Measurements from ENCODE around the gene MXD4. TPM values are rescaled to one million over a fixed set of nuclear protein-coding genes. Genes with fewer than 3 reads are reported as not detected.

The MXD4 gene
- total and polyA plus RNA-seq, 4 donors, result 34.4 to 65.1 (median 47.8) TPM

DNA sequence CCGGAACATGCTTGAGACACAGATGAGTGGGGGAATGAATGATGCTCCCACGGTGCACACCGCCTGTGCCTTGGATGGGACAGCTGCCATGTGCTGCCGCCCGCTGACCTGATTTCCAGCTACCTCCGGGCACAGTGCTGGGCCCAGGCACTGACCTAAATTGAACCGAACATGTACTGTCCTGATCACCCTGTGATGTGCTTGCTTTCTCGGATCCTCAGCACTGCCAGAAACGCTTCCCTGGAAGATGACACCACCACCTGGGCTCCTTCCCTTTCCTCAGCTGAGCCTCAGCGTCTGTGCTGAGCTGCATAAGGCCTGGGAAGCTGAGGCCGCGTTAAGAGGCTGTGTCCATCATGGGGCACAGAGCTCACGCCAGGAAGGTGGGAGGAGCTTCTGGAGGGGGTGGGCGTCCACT lies 39.3 kb upstream of the MXD4 start:
- H3K27ac ChIP-seq (ENCODE audit: low read depth in 1 of 2, low read length in 1 of 2), result no peak overlapping the region
- ATAC-seq (ENCODE audit: insufficient read depth, low FRiP score) (no peak), DNase-seq (no peak)
- no peak overlapping the region for H3K4me3 ChIP-seq
- WGBS, 2 donors, result 89 to 93% methylated on average over 14 of the region's 14 CpGs
- H3K36me3 ChIP-seq (ENCODE audit: control insufficient read depth in 4 of 4, insufficient read depth in 4 of 4, low read length in 4 of 4), result peaks cover 0 to 5% (median 0%) of the 10 kb centered on the region in 4 donors
- peaks cover 0 to 9% (median 3%) of the 10 kb centered on the region in 4 donors for H3K9me3 ChIP-seq (ENCODE audit: control insufficient read depth in 4 of 4, insufficient read depth in 3 of 4, low read length in 3 of 4)
- no peak overlapping the region for H3K9ac ChIP-seq (ENCODE audit: insufficient read depth in 1 of 2, low read length in 2 of 2)
- TF ChIP-seq, protein P1, sequence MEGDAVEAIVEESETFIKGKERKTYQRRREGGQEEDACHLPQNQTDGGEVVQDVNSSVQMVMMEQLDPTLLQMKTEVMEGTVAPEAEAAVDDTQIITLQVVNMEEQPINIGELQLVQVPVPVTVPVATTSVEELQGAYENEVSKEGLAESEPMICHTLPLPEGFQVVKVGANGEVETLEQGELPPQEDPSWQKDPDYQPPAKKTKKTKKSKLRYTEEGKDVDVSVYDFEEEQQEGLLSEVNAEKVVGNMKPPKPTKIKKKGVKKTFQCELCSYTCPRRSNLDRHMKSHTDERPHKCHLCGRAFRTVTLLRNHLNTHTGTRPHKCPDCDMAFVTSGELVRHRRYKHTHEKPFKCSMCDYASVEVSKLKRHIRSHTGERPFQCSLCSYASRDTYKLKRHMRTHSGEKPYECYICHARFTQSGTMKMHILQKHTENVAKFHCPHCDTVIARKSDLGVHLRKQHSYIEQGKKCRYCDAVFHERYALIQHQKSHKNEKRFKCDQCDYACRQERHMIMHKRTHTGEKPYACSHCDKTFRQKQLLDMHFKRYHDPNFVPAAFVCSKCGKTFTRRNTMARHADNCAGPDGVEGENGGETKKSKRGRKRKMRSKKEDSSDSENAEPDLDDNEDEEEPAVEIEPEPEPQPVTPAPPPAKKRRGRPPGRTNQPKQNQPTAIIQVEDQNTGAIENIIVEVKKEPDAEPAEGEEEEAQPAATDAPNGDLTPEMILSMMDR (IDR thresholded peaks at IDR 0.05; ENCODE audit: control extremely low read depth, extremely low read depth), result no peak
- H3K4me1 ChIP-seq (ENCODE audit: control insufficient read depth in 5 of 5, insufficient read depth in 5 of 5, low read length in 5 of 5), result peaks cover 0 to 8% (median 0%) of the 10 kb centered on the region in 5 donors
- no peaks in the 10 kb centered on the region for H3K27me3 ChIP-seq (ENCODE audit: control insufficient read depth in 3 of 3, insufficient read depth in 3 of 3, low read length in 2 of 3)

DNA sequence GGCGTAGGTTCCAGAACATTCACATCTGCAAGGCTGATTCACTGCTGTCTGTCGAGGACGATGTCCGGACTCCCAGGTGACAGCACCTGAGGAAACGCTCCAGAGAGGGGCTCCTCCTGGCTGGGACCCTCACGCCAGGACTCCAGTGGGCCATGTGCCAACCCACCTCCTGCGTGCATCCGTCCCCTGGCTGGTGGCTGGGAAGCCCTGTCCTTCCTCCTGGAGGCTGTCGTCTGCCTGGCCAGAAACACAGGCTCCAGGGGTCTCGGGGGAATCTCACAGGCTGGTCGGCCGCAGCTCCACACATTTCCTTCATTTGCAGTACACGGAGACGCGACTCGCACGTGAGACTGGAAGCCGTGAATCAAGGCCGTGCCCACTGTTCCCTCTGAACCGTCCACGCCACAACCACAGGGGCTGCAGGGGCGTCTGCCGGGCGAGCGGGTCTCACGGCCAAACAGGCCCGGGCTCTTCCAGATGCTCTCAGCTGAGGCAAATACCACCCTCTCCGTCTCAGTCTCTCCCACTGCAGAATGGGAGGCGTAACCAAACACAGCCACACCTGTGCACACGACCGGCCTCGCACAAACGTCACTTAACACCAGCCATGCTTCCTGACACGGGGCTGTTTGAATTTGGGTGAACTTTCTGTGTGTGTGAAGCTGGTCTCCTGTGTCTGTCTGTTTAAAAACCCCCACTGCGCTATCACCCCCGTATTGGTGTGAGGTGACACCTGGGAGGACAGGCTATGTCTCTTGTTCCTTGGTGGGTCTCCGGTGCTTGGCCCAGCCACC lies 38.7 kb upstream of the MXD4 start:
- TF ChIP-seq, protein P1 (IDR thresholded peaks at IDR 0.05; ENCODE audit: control extremely low read depth, extremely low read depth), result no peak
- peaks cover 0 to 5% (median 0%) of the 10 kb centered on the region in 4 donors for H3K36me3 ChIP-seq (ENCODE audit: control insufficient read depth in 4 of 4, insufficient read depth in 4 of 4, low read length in 4 of 4)
- ATAC-seq (ENCODE audit: insufficient read depth, low FRiP score) (no peak), DNase-seq (no peak)
- no peaks in the 10 kb centered on the region for H3K27me3 ChIP-seq (ENCODE audit: control insufficient read depth in 3 of 3, insufficient read depth in 3 of 3, low read length in 2 of 3)
- no peak overlapping the region for H3K4me3 ChIP-seq
- H3K9ac ChIP-seq (ENCODE audit: insufficient read depth in 1 of 2, low read length in 2 of 2), result no peak overlapping the region
- 94% methylated on average over 37 of the region's 37 CpGs for WGBS, 2 donors
- H3K27ac ChIP-seq (ENCODE audit: low read depth in 1 of 2, low read length in 1 of 2), result no peak overlapping the region
- H3K4me1 ChIP-seq (ENCODE audit: control insufficient read depth in 5 of 5, insufficient read depth in 5 of 5, low read length in 5 of 5), result peaks cover 0 to 8% (median 0%) of the 10 kb centered on the region in 5 donors
- H3K9me3 ChIP-seq (ENCODE audit: control insufficient read depth in 4 of 4, insufficient read depth in 3 of 4, low read length in 3 of 4), result peaks cover 0 to 9% (median 3%) of the 10 kb centered on the region in 4 donors

DNA sequence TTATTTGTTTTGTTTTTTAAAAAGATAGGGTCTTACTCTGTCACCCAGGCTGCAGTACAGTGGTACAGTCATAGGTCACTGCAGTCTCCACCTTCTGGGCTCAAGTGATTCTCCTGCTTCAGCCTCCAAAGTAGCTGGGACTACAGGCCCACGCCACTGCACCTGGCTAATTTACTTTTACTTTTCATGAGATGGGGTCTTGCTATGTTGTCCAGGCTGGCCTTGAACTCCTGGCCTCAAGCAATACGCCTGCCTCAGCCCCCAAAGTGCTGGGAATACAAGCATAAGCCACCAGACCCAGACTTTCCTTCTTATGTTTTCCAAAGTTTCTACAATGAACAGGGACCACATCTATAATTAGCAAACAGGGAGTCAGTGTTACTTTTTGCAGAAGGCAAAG lies 37.9 kb upstream of the MXD4 start:
- TF ChIP-seq, protein P1 (IDR thresholded peaks at IDR 0.05; ENCODE audit: control extremely low read depth, extremely low read depth), result no peak
- DNase-seq (peak in 1 of 3 donors; percentile 3), ATAC-seq (ENCODE audit: insufficient read depth, low FRiP score) (no peak)
- Histone ChIP-seq H3K36me3 (ENCODE audit: control insufficient read depth in 4 of 4, insufficient read depth in 4 of 4, low read length in 4 of 4) (peaks cover 0 to 5% (median 0%) of the 10 kb centered on the region in 4 donors), H3K27me3 (ENCODE audit: control insufficient read depth in 3 of 3, insufficient read depth in 3 of 3, low read length in 2 of 3) (no peaks in the 10 kb centered on the region), H3K4me3 (no peak overlapping the region), H3K27ac (ENCODE audit: low read depth in 1 of 2, low read length in 1 of 2) (no peak overlapping the region), H3K4me1 (ENCODE audit: control insufficient read depth in 5 of 5, insufficient read depth in 5 of 5, low read length in 5 of 5) (peaks cover 0 to 8% (median 0%) of the 10 kb centered on the region in 5 donors), H3K9ac (ENCODE audit: insufficient read depth in 1 of 2, low read length in 2 of 2) (no peak overlapping the region), H3K9me3 (ENCODE audit: control insufficient read depth in 4 of 4, insufficient read depth in 3 of 4, low read length in 3 of 4) (peaks cover 0 to 9% (median 3%) of the 10 kb centered on the region in 4 donors)
- WGBS, 2 donors, result 94 to 96% methylated on average over 2 of the region's 2 CpGs
